ENCODE results near the gene IST1. TPM values are rescaled to one million over a fixed set of nuclear protein-coding genes. Genes with fewer than 3 reads are reported as not detected.

IST1 gene
- total and polyA plus RNA-seq, 2 experiments from 2014 or later: 102 to 175 TPM

DNA sequence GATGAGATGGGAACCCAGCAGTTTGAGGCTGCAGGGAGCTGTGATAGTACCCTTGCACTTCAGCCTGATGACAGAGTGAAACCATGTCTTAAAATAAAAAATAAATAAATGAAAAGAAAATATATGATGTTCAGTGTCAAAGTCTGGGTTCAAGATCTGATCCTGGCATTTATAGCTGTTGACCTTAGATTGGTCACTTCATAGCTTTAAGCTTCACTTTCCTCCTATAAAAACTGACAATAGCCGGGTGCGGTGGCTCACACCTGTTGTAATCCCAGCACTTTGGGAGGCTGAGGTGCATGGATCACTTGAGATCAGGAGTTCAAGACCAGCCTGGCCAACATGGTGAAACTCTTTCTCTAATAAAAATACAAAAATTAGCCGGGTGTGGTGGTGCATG is 6.2 kb upstream of the IST1 start:
- Histone ChIP-seq H3F3A (ENCODE audit: insufficient read depth) (peaks cover 18% of the 10 kb centered on the region), H3K79me2 (ENCODE audit: insufficient read depth) (no peaks in the 10 kb centered on the region), H3K9ac (no peak overlapping the region), H3K27me3 (replicated peaks; ENCODE audit: insufficient read depth) (no peaks in the 10 kb centered on the region), H3K27ac (no peak overlapping the region), H3K36me3 (ENCODE audit: low read depth) (no peaks in the 10 kb centered on the region), H3K9me3 (ENCODE audit: low read depth) (no peaks in the 10 kb centered on the region), H4K20me1 (ENCODE audit: insufficient read depth) (no peaks in the 10 kb centered on the region), H2AFZ (no peak overlapping the region), H3K9me2 (ENCODE audit: insufficient read depth) (no peaks in the 10 kb centered on the region), H3K4me1 (ENCODE audit: insufficient read depth) (no peaks in the 10 kb centered on the region), H3K4me2 (ENCODE audit: unreplicated experiment) (no peak overlapping the region), H3K4me3 (no peak overlapping the region)
- no peak for DNase-seq
- TF ChIP-seq EZH2phosphoT487 (IDR thresholded peaks at IDR 0.05; ENCODE audit: insufficient read depth, low read depth) (no peak), EZH2 (IDR thresholded peaks at IDR 0.05; ENCODE audit: insufficient read depth, poor library complexity, severe bottlenecking) (no peak)
- in situ Hi-C loops (cut with MboI): no loop called here
- 87 to 91% methylated on average over 3 of the region's 3 CpGs for WGBS, 2 experiments (ENCODE audit: low coverage in 1 of 2, low lambda C conversion rate in 2 of 2, missing lambda C conversion rate in 2 of 2)

DNA sequence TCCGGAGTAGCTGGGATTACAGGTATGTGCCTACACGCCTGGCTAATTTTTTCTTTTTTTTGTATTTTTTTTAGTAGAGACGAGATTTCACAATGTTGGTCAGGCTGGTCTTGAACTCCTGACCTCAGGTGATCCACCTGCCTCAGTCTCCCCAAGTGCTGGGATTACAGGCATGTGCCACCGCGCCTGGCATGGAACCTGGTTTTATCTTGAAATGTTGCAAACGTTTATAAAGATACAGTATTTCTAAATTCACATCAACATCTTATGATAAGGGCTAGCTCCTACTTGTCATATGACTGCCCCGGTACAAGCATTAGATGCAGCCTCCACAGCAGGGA is 1.5 kb upstream of the IST1 start:
- peaks cover 8% of the 10 kb centered on the region; the same call in 1 of the 2 replicates for H4K20me1 ChIP-seq (ENCODE audit: insufficient read depth)
- H3K9me3 ChIP-seq (ENCODE audit: low read depth): no peaks in the 10 kb centered on the region
- peak overlapping the region; percentile 98 for H3K9ac ChIP-seq
- H3K4me3 ChIP-seq: peak overlapping the region; percentile 90
- in situ Hi-C loops (cut with MboI): no loop called here
- peak overlapping the region; percentile 89 for H2AFZ ChIP-seq
- peak overlapping the region; percentile 91 for H3K27ac ChIP-seq
- H3K36me3 ChIP-seq (ENCODE audit: low read depth): no peaks in the 10 kb centered on the region
- DNase-seq: no peak
- H3F3A ChIP-seq (ENCODE audit: insufficient read depth): peaks cover 7% of the 10 kb centered on the region
- no peaks in the 10 kb centered on the region for H3K27me3 ChIP-seq (replicated peaks; ENCODE audit: insufficient read depth)
- peaks cover 8% of the 10 kb centered on the region; the same call in 1 of the 2 replicates for H3K4me1 ChIP-seq (ENCODE audit: insufficient read depth)
- H3K79me2 ChIP-seq (ENCODE audit: insufficient read depth): peaks cover 35% of the 10 kb centered on the region
- H3K9me2 ChIP-seq (ENCODE audit: insufficient read depth): no peaks in the 10 kb centered on the region
- no peak for TF ChIP-seq EZH2 (IDR thresholded peaks at IDR 0.05; ENCODE audit: insufficient read depth, poor library complexity, severe bottlenecking)
- TF ChIP-seq EZH2phosphoT487 (IDR thresholded peaks at IDR 0.05; ENCODE audit: insufficient read depth, low read depth): no peak
- H3K4me2 ChIP-seq (ENCODE audit: unreplicated experiment): peak overlapping the region; percentile 87
- WGBS, 2 experiments (ENCODE audit: low coverage in 1 of 2, low lambda C conversion rate in 2 of 2, missing lambda C conversion rate in 2 of 2): 30 to 32% methylated on average over 7 of the region's 7 CpGs

DNA sequence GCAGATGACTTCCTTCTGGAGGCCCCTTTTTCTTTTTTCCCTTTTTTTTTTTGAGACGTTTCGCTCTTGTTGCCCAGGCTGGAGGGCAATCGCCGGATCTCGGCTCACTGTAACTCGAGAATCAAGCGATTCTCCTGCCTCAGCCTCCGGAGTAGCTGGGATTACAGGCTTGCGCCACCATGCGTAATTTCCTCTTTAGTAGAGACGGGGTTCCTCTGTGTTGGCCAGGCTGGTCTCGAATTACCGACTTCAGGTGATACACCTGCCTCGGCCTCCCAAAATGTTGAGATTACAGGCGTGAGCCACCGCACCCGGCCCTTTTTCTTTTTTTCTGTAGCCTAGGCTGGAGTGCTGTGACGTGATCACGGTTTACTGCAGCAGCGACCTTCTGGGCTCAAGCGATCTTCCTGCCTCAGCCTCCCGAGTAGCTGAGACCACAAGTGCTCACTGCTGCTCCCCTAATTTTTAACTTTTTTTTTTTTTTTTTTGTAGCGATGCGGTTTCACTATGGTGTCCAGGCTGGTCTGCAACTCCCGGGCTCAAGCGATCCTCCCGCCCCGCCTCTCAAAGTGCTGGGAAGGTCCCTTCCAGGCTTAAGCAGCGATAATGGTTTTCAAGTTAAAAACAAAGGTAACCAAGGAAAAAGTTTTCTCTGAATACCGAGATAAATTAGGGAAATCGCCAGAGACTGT is 956 bp upstream of the IST1 start:
- H3F3A ChIP-seq (ENCODE audit: insufficient read depth): peaks cover 7% of the 10 kb centered on the region
- peak overlapping the region; percentile 91 for H3K27ac ChIP-seq
- TF ChIP-seq EZH2phosphoT487 (IDR thresholded peaks at IDR 0.05; ENCODE audit: insufficient read depth, low read depth): no peak
- no peak for TF ChIP-seq EZH2 (IDR thresholded peaks at IDR 0.05; ENCODE audit: insufficient read depth, poor library complexity, severe bottlenecking)
- H3K9me3 ChIP-seq (ENCODE audit: low read depth): no peaks in the 10 kb centered on the region
- no peaks in the 10 kb centered on the region for H3K27me3 ChIP-seq (replicated peaks; ENCODE audit: insufficient read depth)
- H3K4me1 ChIP-seq (ENCODE audit: insufficient read depth): peaks cover 8% of the 10 kb centered on the region; the same call in 1 of the 2 replicates
- peak; percentile 74 for DNase-seq
- in situ Hi-C loops (cut with MboI): no loop called here
- H2AFZ ChIP-seq: peak overlapping the region; percentile 89
- WGBS, 2 experiments (ENCODE audit: low coverage in 1 of 2, low lambda C conversion rate in 2 of 2, missing lambda C conversion rate in 2 of 2): 1% methylated on average over 30 to 31 of the region's 31 CpGs
- H3K4me3 ChIP-seq: peak overlapping the region; percentile 90
- H3K36me3 ChIP-seq (ENCODE audit: low read depth): no peaks in the 10 kb centered on the region
- peaks cover 8% of the 10 kb centered on the region; the same call in 1 of the 2 replicates for H4K20me1 ChIP-seq (ENCODE audit: insufficient read depth)
- peak overlapping the region; percentile 87 for H3K4me2 ChIP-seq (ENCODE audit: unreplicated experiment)
- H3K9ac ChIP-seq: peak overlapping the region; percentile 98
- H3K9me2 ChIP-seq (ENCODE audit: insufficient read depth): no peaks in the 10 kb centered on the region
- H3K79me2 ChIP-seq (ENCODE audit: insufficient read depth): peaks cover 40% of the 10 kb centered on the region

DNA sequence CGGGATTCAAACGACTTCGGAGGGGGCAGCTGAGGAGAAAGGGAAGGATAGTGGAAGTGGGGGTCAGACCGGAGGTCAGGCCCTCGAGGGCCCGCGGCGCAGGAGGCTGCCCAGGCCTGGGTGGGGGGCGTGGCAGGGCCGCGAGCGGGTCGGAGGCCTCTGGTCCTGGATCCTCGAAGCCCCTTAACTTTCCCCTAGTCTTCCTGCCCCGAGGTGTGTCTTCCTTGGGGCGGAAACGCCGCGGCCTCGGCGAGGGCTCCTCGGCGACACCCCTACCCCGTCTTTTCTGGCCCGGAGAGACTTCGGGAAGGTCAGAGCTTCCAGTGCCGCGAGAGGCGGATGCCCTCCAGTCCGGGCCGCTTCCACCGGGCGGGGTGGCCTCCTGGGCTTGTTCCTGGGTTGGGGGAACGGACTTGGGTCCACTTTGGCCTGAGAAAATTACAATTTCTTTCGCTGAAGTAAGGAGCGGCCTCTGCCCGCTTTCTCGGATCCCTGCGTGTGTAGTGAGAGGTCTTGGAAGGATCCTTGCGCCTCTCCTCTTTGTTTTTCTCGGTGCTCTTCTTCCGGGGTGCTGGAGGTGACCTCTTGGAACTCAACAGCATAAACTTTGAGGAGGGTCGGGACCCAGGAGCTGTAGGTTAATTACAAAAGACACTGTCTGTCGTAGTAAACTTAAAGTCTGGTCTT is 491 bp downstream of the IST1 start:
- Histone ChIP-seq H2AFZ (peak overlapping the region; percentile 69), H3K9me2 (ENCODE audit: insufficient read depth) (no peaks in the 10 kb centered on the region), H3K27ac (peak overlapping the region; percentile 91), H4K20me1 (ENCODE audit: insufficient read depth) (peaks cover 8% of the 10 kb centered on the region; the same call in 1 of the 2 replicates), H3K9ac (peak overlapping the region; percentile 98), H3K4me2 (ENCODE audit: unreplicated experiment) (peak overlapping the region; percentile 96), H3F3A (ENCODE audit: insufficient read depth) (peaks cover 13% of the 10 kb centered on the region), H3K4me3 (peak overlapping the region; percentile 90), H3K9me3 (ENCODE audit: low read depth) (no peaks in the 10 kb centered on the region), H3K79me2 (ENCODE audit: insufficient read depth) (peaks cover 54% of the 10 kb centered on the region), H3K36me3 (ENCODE audit: low read depth) (no peaks in the 10 kb centered on the region), H3K27me3 (replicated peaks; ENCODE audit: insufficient read depth) (no peaks in the 10 kb centered on the region), H3K4me1 (ENCODE audit: insufficient read depth) (peaks cover 8% of the 10 kb centered on the region; the same call in 1 of the 2 replicates)
- 0 to 1% methylated on average over 44 of the region's 44 CpGs for WGBS, 2 experiments (ENCODE audit: low coverage in 1 of 2, low lambda C conversion rate in 2 of 2, missing lambda C conversion rate in 2 of 2)
- DNase-seq: peak; percentile 68
- TF ChIP-seq EZH2 (IDR thresholded peaks at IDR 0.05; ENCODE audit: insufficient read depth, poor library complexity, severe bottlenecking): no peak
- TF ChIP-seq EZH2phosphoT487 (IDR thresholded peaks at IDR 0.05; ENCODE audit: insufficient read depth, low read depth): no peak
- in situ Hi-C loops (cut with MboI): no loop called here
